CD4-positive, alpha-beta memory T cell (primary cell): Measurements from ENCODE around the gene CDK11B. TPM values are rescaled to one million over a fixed set of nuclear protein-coding genes. Genes with fewer than 3 reads are reported as not detected.
"Not testable (repeated sequence)": the region's sequence is repeated elsewhere in the genome, so short reads cannot be mapped to it uniquely, and the experiment has no call there.

Experiments used
- CTCF ChIA-PET: fragments of 350-600 bp; sonication (Branson Sonifier 250); formaldehyde crosslinking; loops from one replicate; lab custom pipeline; 2021; ENCODE audit warnings: inconsistent platforms; ENCODE audit not compliant: partially characterized antibody; lab: Charles Lee
- POLR2A ChIA-PET: fragments of 350-600 bp; sonication (Branson Sonifier 250); formaldehyde crosslinking; loops from one replicate; lab custom pipeline; 2021; ENCODE audit not compliant: partially characterized antibody; lab: Charles Lee
- DNase-seq, 5 donors: peaks; one replicate each; pipeline versions ENCODE4 v3.0.0 to v3.0.0-alpha.2; 2020 to 2022; ENCODE audit warnings: mixed read lengths in 1 of 5
- H3K27ac ChIP-seq: one replicate; pipeline ENCODE4 v1.7.0; 2013; ENCODE audit warnings: low read depth, low read length
- H3K27me3 ChIP-seq: 2 replicates; pipeline ENCODE4 v1.7.0; 2013; ENCODE audit warnings: mild to moderate bottlenecking, low read length, moderate library complexity; ENCODE audit not compliant: insufficient read depth
- H3K36me3 ChIP-seq: 2 replicates; pipeline ENCODE4 v1.7.0; 2013; ENCODE audit warnings: mild to moderate bottlenecking, low read length, moderate library complexity; ENCODE audit not compliant: insufficient read depth
- H3K4me1 ChIP-seq: 2 replicates; pipeline ENCODE4 v1.7.0; 2013; ENCODE audit warnings: mild to moderate bottlenecking, low read length, moderate library complexity; ENCODE audit not compliant: insufficient read depth
- H3K4me3 ChIP-seq, 2 donors: one replicate each; pipeline ENCODE4 v1.7.0; 2013; ENCODE audit warnings: low read length in 2 of 2, mild to moderate bottlenecking in 1 of 2
- H3K9me3 ChIP-seq, 2 donors: one replicate each; pipeline ENCODE4 v1.7.0; 2013; ENCODE audit warnings: low read length in 2 of 2, control low read depth in 1 of 2; ENCODE audit not compliant: control insufficient read depth in 1 of 2
- H3K27ac Mint-ChIP-seq, 7 donors: one replicate each; pipeline ENCODE4 v1.8.0; 2020 to 2021; ENCODE audit warnings: mixed read lengths in 7 of 7, mild to moderate bottlenecking in 6 of 7, inconsistent platforms in 3 of 7, moderate library complexity in 3 of 7
- H3K27me3 Mint-ChIP-seq, 2 donors: one replicate each; pipeline ENCODE4 v1.8.0; 2020 to 2021; ENCODE audit warnings: mixed read lengths in 2 of 2
- H3K36me3 Mint-ChIP-seq, 2 donors: one replicate each; pipeline ENCODE4 v1.8.0; 2020 to 2021; ENCODE audit warnings: mixed read lengths in 2 of 2, inconsistent platforms in 1 of 2, mild to moderate bottlenecking in 1 of 2
- H3K4me1 Mint-ChIP-seq, 4 donors: one replicate each; pipeline ENCODE4 v1.8.0; 2020 to 2021; ENCODE audit warnings: mixed read lengths in 4 of 4, mild to moderate bottlenecking in 1 of 4
- H3K4me3 Mint-ChIP-seq, 8 donors: one replicate each; pipeline ENCODE4 v1.8.0; 2020 to 2021; ENCODE audit warnings: mixed read lengths in 8 of 8, mild to moderate bottlenecking in 7 of 8, moderate library complexity in 6 of 8, inconsistent platforms in 3 of 8
- H3K9me3 Mint-ChIP-seq, 8 donors: one replicate each; pipeline ENCODE4 v1.8.0; 2020 to 2021; ENCODE audit warnings: mixed read lengths in 8 of 8, mild to moderate bottlenecking in 5 of 8, inconsistent platforms in 3 of 8, moderate library complexity in 1 of 8
- intact Hi-C: fragments of 100-400 bp; cut with micrococcal nuclease; formaldehyde crosslinking; loops from one replicate; pipeline ENCODE4 v1.15.1; 2023
- polyA plus RNA-seq, 2 donors: library from polyadenylated mRNA; unstranded; fragments of 300-500 nt; fragmentation: Illumina TruSeq; gene quantifications; one replicate each; pipeline ENCODE4 v1.2.3, GENCODE V29; 2021
- total RNA-seq, 2 experiments: library from RNA; stranded (reverse); gene quantifications; one replicate each; pipeline ENCODE4 v1.2.3, GENCODE V29; 2021

Gene CDK11B
- total and polyA plus RNA-seq, 4 experiments from 2014 or later = 2.5 to 44.7 (median 34.3) TPM

DNA sequence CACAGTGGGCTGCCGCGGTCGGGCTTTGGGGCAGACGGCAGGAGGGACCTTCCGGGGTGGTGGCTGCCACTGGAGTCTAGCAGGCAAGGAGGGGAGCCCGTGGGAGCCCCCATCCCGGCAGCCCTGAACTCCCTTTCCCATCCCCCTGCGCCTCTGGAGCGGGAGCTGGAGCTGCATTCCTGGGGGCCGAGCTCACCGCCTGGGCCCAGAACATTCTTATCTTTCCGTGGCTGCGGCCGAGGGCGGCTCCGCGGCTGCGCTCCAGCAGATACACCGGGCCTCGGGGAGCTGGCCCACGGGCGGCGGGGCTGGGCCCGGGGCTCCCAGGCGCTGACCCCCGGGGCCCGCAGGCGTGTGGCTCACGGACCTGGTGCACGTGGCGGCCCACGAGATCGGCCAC is 41.8 kb upstream of the CDK11B start:
- H3K4me3 ChIP-seq, H3K9me3 ChIP-seq, H3K27me3 Mint-ChIP-seq, H3K27ac ChIP-seq, CTCF ChIA-PET, intact Hi-C loops, H3K9me3 Mint-ChIP-seq, DNase-seq, H3K27me3 ChIP-seq, H3K4me3 Mint-ChIP-seq, H3K27ac Mint-ChIP-seq, H3K36me3 ChIP-seq, H3K4me1 ChIP-seq, H3K36me3 Mint-ChIP-seq, POLR2A ChIA-PET: not testable (repeated sequence)
- peaks cover 2 to 12% (median 6%) of the 10 kb centered on the region in 4 donors for H3K4me1 Mint-ChIP-seq

GRCh38 chr1:1700067-1700466 is 41.3 kb upstream of the CDK11B start:
- CTCF ChIA-PET, intact Hi-C loops, H3K36me3 ChIP-seq, H3K27me3 ChIP-seq, H3K27me3 Mint-ChIP-seq, H3K27ac ChIP-seq, POLR2A ChIA-PET, H3K4me3 ChIP-seq, H3K9me3 Mint-ChIP-seq, H3K27ac Mint-ChIP-seq, DNase-seq, H3K4me3 Mint-ChIP-seq, H3K9me3 ChIP-seq, H3K4me1 ChIP-seq, H3K36me3 Mint-ChIP-seq: not testable (repeated sequence)
- peaks cover 2 to 12% (median 6%) of the 10 kb centered on the region in 4 donors for H3K4me1 Mint-ChIP-seq

- H3K27ac ChIP-seq, H3K27ac Mint-ChIP-seq, H3K27me3 Mint-ChIP-seq, H3K36me3 ChIP-seq, H3K4me3 ChIP-seq, H3K9me3 Mint-ChIP-seq, H3K9me3 ChIP-seq, CTCF ChIA-PET, POLR2A ChIA-PET, DNase-seq, H3K36me3 Mint-ChIP-seq, H3K4me1 ChIP-seq, H3K27me3 ChIP-seq, H3K4me3 Mint-ChIP-seq: not testable (repeated sequence)
- intact Hi-C loops = loop anchor here (10.0 kb wide), 1 partner anchor 46 kb away; no protein-coding TSS in a partner anchor
- peaks cover 2 to 12% (median 6%) of the 10 kb centered on the region in 4 donors for H3K4me1 Mint-ChIP-seq
These were observed 40.3 kb upstream of the CDK11B start for GRCh38 chr1:1699061-1699460.

GRCh38 chr1:1697358-1698183 is 38.8 kb upstream of the CDK11B start:
- CTCF ChIA-PET, H3K4me1 ChIP-seq, H3K27ac ChIP-seq, H3K4me3 ChIP-seq, H3K27ac Mint-ChIP-seq, POLR2A ChIA-PET, H3K27me3 Mint-ChIP-seq, H3K36me3 ChIP-seq, H3K27me3 ChIP-seq, H3K9me3 Mint-ChIP-seq, H3K4me3 Mint-ChIP-seq, H3K36me3 Mint-ChIP-seq, DNase-seq, H3K9me3 ChIP-seq: not testable (repeated sequence)
- H3K4me1 Mint-ChIP-seq = peaks cover 2 to 12% (median 6%) of the 10 kb centered on the region in 4 donors
- intact Hi-C loops = loop anchor here (10.0 kb wide), 1 partner anchor 47 kb away; no protein-coding TSS in a partner anchor

DNA sequence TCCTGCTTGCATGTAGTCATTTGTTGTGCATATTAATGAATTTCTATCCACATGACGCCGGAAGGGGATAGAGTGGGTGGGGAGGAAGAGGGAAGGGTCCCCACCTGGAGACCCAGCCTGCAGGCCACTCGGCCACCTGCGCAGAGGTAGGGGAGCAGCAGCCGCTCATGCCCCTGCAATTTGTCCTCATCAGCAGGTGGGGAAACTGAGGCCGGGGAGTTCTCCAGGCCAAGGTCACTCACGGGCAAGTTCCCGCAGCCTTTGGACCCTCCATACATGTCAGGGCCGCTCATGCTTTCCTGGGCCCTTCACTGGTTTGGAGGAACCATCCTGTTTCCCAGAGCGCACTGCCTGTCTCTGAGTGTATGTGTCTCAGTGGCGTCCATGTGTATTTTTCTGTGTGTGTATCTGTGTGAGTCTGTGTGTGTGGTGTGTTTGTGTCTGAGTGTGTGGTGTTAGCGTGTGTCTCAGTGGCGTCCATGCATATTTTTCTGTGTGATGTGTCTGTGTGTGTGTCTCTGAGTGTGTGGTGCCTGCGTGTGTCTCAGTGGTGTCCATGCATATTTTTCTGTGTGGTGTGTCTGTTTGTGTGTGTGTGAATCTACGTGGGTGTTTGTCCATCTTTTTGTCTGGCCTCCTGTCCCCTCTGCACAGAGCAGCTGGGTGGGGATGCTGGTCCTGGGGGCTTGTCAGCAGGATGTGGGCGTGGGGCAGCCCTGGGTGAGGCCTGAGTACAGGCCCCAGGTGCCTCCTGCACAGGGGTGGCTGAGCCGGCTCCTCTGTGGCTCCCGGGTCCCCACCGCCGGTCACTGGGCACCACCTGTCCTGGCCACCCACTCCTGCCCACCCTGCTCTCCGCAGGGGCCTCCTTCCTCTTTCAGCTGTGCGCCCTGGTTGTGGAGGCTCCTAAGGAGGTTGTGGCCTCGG is 37.9 kb upstream of the CDK11B start:
- H3K4me1 ChIP-seq, H3K9me3 ChIP-seq, CTCF ChIA-PET, H3K4me3 ChIP-seq, H3K9me3 Mint-ChIP-seq, H3K27me3 Mint-ChIP-seq, POLR2A ChIA-PET, DNase-seq, H3K27me3 ChIP-seq, H3K36me3 Mint-ChIP-seq, H3K36me3 ChIP-seq, H3K27ac ChIP-seq: not testable (repeated sequence)
- H3K27ac Mint-ChIP-seq = peak overlapping the region in 3 of 7 donors; percentile 10 to 60 (median 51)
- H3K4me1 Mint-ChIP-seq = peaks cover 2 to 12% (median 6%) of the 10 kb centered on the region in 4 donors
- peak overlapping the region in 3 of 8 donors; percentile 7 to 40 (median 9) for H3K4me3 Mint-ChIP-seq
- intact Hi-C loops = loop anchor here (10.0 kb wide), 1 partner anchor 48 kb away; no protein-coding TSS in a partner anchor

- peak within 1 kb of the TSS; percentile 76 for H3K27ac ChIP-seq
- Mint-ChIP-seq H3K4me1 (peaks cover 9 to 31% (median 14%) of the 10 kb centered on the region in 4 donors), H3K4me3 (peak within 1 kb of the TSS; percentile 69 to 90 (median 81)), H3K27ac (peak within 1 kb of the TSS; percentile 48 to 97 (median 91))
- H3K27me3 ChIP-seq, H3K9me3 Mint-ChIP-seq, H3K36me3 Mint-ChIP-seq, H3K36me3 ChIP-seq, H3K9me3 ChIP-seq, H3K27me3 Mint-ChIP-seq, CTCF ChIA-PET, H3K4me1 ChIP-seq: not testable (repeated sequence)
- DNase-seq = peak; percentile 96 to 98 (median 96)
- POLR2A ChIA-PET = interaction anchor here (0.6 to 0.7 kb wide), 2 partner anchors 63 to 87 kb away, joined by 3 to 6 read pairs; no protein-coding TSS in a partner anchor
- intact Hi-C loops = loop anchor here (10.0 kb wide), 1 partner anchor 52 kb away; no protein-coding TSS in a partner anchor
- peak within 1 kb of the TSS in 1 of 2 donors; percentile 45 for H3K4me3 ChIP-seq
These were observed 34.2 kb upstream of the CDK11B start, which contains the start of gene SLC35E2B for GRCh38 chr1:1692714-1693647. TSS of gene SLC35E2B (minus strand) at chr1:1692795. CDS start at chr1:1676699, 16,096 bp downstream.
